ENCODE results near the gene SMAD3.

DNA sequence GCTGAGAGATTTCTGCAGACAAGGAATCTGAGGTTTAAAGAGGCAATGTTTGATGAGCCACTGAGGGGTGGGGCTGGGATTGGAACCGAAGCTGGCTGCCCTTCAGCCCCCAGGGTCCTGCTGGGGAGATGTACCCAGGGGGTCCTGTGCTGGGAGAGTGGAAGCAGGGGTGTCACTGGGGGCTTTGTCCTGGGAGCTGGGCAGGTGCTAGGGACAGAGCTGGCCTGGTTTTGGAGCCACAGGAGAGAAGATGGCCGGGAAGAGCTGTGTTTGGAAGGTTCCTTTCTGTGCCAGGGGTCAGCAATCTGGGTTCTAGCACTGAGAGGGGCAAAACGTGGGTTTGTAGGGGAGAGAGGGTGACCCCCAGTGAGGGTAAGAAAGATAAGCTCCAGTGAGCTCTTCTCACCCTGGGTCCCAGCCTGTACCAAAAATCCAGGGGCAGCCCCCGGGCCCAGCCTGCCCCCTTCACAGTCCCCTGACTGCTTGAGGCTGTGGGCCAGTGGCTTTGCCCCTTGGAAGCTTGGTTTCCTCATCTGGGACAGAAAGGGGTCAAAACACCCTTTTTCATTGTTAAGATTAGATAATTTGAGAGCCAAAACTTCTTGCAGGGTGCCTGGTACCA lies 69.6 kb downstream of the SMAD3 start:
- TF ChIP-seq EZH2 (IDR thresholded peaks at IDR 0.05; ENCODE audit: insufficient read depth, poor library complexity, severe bottlenecking) (no peak), EZH2phosphoT487 (IDR thresholded peaks at IDR 0.05; ENCODE audit: insufficient read depth, low read depth) (no peak)
